Stimulated activated CD8-positive, alpha-beta memory T cell treated with anti-CD3 and anti-CD28 coated beads, Interleukin-4, amount 100 ng/mL, for 24 hours (primary cell): ENCODE data around the gene TBC1D14.

Experiments
- DNase-seq: peaks from one replicate; pipeline ENCODE4 v3.0.0-alpha.2; 2020; ENCODE audit warnings: low read depth

Gene TBC1D14

DNA sequence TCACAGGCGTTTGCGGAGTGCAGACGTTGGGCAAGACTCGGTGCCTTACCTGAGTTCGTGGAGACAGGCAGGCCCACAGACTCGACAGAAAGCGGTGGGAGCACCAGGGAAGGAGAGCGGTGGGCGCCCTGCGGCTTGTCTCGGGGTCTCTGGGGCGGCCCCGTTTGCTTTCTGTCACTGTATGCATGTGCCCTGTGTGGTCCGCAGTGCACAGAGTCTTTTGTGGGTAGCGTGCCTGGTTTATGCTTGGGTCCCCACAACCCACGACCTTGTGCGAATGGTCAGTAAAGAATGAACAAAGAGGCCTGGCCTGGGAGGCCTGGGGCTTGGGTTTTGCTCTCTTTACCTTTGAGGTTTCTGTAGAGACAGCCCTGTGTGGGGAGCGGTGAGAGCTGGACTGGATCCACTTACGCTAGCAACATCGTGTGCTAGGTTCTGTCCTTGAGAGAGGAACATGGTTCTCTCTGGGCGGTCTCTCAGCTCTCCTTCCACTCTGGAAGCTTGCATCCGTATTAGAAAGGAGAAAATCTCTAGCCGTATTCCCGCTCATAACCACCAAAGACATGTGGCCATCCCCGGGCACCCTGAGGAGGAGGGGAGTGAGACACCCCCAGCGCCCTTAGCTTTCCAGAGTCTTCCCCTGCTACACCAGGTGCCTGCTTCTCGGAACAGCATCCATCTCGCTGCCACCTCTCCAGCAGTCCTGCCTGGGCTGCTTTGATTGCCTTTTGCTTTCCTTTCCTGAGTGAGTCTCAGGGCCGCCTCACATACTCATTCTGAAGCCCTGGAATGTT lies 134.7 kb downstream of the TBC1D14 start:
- no peak for DNase-seq

DNA sequence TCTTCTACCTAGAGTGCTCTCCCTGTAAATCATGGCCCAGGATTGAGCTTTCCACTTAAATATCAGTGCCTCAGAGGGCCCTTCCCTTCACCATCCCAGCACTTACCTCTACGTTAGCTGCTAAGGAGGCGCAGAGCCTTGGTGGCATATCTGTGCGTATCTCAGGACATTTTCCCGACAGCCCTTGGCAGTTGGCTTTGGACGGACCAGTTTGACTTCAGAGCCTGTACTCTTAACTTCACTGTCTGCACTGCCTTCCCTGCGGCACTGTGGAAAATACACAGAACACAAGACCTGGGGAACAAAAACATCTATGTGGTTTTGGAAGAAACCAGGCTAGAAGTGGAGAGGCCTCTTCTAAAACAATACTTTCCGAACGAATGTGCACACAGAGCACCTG lies 135.9 kb downstream of the TBC1D14 start:
- no peak for DNase-seq

DNA sequence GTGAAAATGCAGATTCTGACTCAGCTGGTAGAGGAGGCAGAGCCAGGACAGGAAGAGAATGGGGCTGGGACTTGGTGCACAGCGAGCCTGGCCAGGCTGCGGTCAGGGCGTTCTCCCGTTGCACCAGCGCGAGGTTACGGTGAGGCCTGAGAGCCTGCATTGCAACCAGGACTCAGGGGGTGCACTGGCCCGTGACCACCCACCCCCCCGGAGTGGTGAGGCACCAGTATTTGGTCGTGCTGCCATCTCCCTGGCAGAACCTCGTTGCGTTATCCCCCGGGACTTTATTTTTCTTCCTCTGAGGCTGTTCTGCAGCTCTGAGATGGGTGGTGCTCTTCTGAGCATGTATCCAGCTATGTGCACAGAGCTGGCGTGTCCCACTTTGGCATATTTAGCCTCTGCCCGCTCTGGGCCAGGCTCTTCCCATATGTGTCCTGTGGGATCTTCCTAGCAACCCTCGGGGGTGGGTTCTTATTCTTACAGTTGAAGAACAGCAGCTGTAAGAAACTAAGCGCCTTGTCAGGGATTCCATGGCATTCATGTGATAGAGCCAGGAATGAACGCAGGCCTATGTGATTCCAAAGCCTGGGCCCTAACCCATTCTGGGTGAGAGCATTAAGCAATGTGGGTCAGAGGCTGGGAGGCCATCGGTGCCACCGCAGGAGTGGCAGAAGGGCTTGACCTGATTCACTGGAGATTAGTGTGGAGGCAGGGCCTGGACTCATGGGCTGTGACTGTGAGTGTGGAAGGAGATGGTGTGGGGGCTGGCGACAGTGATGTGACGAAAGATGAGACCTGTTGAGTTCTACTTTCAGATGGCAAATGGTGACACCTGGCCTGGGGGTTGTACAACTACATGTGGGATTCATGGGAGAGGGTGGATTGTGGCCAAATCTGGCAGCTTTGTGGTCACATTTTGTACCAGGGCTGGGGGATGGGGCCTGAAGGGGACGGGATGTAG lies 136.6 kb downstream of the TBC1D14 start:
- DNase-seq, result no peak

DNA sequence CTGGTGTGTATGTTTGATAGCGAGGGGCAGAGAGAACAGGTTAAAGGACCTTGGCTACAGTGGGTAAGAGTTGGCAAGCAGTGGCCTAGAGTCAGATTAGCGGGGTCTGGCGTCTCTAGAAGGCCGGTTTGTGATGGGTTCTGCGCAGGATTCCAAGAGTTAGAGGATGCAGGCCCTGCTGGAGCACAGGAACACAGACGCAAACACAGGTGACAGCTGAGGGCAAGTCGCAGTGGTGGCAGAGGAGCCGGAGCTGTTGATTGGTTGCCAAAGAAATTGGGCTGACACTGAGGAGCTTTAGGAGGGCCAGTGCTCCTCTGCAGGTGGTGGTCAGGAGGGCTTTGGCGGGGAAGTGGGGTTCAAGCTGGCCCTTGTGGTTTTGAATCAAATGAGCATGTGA lies 137.3 kb downstream of the TBC1D14 start:
- DNase-seq, result no peak

DNA sequence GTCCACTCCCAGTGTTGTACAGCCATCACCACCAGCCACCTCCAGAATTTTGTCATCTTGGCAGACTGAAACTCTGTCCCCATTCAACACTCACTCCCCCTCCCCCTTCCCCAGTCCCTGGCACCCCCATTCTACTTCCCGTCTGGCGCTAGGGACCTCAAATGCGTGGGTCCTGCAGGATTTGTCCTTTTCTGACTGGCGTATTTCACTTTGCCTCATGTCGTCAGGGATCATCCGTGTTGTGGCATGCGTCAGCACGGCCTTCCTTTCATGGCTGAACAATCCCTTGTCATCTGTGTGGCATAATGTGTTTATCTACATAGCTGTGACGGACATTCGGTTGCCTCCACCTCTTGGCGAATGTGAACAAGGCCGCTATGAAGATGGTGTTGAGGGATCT lies 139.0 kb downstream of the TBC1D14 start:
- DNase-seq, result no peak

DNA sequence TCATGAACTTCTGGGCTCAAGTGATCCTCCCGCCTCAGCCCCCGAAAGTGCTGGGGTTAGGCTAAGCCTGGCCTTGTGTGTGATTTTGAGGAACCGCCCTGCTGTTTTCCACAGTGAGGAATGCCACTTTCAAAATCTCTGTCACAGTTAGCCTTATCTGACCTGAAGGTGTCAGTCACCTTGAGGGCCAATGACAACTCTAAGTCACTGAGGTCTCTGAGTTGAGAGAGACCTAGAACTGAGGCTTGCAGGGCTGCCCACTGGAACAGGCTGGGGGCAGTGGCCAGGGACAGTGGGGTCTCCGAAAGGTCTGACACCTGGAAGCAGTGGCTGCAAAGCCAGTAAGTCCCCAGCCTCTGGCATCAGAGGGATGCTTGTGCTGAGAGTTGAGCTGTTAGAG lies 139.7 kb downstream of the TBC1D14 start:
- no peak for DNase-seq

DNA sequence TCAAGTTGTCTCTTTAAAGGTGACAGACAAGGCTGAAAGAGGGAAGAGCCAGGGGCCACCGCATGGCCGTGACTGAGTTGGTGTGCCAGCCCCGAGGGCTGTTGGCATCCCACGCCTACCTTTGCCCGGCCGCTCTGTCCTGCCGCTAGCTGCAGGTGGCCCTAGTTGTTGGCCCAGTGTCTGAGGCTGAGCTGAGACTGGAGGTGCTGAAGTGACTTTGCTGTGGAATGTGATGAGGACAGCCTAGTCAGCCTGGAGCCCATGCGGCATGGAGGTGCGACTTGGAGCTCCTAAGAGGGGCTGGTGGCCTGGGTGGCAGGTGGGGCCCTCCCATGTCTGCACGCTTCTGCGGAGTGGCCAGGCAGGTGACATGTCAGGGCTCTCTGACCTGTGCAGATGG lies 140.1 kb downstream of the TBC1D14 start:
- no peak for DNase-seq

DNA sequence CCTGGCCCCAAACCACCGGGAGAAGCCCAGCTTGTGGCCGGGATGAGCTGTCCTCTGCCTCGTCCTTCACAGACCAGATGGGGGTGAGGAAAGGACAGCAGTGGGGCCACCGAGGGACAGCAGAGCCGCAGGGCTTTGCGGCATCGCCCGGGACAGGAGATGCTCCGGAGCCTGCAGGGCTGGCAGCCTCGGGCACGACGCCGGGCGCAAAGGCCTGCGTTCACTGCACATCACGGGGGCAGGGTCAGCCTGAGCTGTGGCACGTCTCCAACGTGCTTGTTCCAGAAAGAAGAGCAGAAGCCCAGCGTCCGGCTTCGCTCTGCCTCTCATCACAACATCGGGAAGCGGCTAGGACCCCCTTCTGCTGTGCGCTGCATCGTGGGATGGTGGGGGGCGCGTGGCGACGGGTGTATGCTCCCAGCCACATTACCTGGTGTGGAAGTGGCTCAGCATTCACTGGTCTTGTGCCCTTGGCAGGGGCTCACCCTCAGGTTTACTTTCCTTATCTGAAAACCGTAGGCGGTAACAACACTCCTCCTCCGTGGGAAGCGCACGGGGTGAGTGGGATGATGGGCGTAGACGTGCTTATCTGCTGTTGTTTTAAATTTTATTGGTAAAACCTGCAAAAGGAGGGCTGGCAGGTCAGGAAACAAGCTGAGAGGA lies 141.0 kb downstream of the TBC1D14 start:
- no peak for DNase-seq

DNA sequence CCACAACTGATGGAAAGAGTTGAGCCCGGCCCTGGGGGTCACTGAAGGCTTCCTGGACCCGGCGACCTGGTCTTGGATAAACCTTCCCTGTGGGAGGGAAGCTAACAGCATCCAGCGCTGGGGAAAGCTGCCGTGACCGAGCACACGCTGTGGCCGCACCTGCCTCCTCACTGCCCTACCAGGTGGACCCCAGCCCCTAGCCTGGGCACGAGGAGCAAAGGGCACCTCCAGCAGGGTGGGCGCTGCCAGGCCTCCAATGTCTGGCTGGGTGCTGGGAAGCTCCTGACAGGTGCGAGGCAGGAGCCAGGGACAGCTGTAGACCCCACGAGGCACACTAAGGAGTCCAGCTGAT lies 141.5 kb downstream of the TBC1D14 start:
- no peak for DNase-seq

DNA sequence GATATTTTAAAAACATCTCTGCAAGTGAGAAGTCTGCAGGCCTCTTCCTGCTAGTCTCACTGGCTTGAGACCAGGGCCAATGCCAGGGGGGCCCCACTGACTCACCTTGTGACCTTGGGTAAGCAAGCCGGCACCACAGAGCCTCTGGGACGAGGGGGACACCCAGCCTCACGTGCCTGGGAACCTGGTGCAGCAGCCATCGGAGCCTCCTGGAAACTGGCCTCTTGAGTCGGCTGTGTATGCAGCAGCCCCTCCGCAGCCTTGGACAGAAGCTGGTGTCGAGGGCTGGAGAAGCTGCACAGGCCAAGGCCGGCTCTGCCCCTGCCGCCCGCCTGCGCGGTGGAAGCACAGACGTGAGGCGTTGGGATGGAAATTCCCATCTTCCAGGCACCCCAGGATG lies 142.3 kb downstream of the TBC1D14 start:
- no peak for DNase-seq

DNA sequence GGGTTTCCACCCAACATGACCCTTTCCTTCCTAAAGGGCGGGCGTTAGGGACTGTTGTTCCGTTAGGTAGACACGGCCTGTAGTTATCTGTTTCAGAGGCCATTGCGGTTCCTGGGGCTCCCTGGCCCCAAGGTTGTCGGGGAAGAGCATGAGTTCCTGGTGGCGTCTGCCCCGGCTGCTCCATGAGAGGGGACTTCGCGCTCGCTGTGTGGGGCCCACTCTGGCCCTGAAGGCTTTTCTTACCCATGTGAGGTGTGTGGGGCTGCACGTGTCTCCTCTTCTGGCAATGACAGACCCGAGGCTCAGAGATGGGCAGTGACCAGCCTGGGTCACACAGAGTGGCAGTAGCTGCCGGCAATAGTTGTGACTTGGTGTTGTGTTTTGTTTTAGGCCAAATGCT lies 142.7 kb downstream of the TBC1D14 start:
- DNase-seq, result no peak

DNA sequence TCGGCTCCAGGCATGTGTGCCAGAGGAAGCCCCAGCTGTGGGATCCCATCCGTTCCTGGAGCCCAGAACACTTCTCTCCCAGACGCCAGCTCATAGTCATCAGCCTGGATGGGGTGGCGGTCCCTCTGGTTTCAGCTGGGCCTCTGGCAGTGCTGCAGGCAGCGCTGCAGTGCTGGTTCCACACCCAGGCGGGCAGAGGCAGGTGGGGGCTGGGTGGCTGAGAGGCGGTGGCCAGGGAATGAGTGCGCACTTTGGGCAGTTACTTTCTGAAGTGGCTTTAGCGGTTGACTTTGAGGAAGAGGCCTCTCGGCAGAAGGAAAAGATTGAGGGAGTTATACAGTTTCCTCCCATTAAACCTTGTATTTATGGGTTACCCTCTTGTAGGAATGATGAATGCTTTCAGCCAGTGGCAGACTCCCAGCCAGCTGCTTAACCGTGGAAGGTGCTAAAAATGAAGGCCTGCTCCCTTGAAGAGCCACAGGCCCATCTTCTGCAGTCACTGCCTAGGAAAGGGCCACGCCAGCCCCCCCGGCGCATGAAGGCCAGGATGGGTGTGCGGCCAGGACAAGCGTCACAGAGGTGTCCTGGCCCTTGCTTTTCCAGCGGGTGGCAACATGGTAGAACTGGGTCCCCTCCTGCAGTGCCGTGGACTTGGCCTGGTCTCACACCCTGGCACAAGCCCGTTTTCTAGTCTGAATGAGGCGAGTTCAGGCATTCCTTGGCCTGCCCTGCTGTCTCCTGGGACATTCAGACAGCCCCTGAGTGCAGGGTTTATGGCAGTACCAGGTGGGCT lies 143.5 kb downstream of the TBC1D14 start:
- no peak for DNase-seq

DNA sequence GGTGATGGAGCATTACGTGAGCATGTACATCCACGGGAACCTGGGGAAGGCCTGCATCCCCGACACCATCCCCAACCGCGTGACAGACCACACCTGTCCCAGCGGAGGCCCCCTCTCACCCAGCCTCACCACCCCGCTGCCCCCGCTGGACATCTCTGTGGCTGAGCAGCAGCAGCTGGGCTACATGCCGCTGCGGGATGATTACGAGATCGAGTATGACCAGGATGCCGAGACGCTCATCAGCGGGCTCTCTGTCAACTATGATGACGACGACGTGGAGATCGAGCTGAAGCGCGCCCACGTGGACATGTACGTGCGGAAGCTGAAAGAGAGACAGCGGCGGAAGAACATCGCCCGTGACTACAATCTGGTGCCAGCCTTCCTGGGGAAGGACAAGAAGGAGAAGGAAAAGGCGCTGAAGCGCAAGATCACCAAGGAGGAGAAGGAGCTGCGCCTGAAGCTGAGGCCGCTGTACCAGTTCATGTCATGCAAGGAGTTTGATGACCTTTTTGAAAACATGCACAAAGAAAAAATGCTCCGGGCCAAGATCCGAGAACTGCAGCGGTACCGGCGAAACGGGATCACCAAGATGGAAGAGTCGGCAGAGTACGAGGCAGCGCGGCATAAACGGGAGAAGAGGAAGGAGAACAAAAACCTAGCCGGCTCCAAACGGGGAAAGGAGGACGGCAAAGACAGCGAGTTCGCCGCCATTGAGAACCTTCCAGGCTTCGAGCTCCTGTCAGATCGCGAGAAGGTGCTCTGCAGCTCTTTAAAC lies 144.7 kb downstream of the TBC1D14 start:
- DNase-seq, result no peak

DNA sequence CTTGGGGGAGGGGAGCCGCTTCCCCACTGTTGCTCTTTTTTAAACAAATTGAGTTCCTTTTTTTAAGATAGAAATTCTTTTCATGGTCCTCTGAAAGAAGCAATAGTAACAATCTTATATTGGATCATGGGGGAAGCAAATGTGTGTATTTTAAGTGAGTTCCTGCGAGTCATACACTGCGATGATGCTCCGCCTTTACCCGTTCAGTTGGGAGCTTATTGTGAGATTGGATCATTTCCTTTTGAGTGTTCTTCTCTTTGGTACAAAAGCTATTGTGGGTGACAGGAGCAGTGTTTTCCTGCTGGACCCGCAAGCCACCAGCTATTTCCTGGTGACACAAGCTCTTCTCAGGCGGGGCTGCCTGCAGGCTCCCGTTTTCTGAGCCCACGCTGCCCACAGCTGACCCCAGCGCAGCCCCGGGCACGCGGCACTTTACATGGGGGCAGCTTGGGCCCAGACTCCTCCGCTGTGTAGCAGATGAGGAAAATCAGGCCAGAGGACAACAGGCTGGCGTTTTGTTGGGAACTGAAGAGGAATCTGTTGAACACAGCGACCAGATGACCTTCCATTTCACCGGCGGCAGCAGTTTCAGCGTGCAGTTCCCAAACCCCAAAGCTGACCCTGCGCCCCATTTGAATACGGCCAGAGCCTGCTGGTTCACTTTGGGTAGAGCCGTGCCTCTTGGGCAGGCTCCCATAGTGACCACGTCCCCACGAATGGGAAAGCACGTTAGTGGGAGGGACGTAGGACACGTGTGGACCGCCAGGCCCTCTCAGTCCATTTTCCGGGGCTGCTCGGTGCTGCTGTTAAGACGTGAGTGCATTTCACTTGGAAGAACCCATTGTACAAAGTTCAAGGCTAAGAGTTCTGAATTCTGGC lies 145.7 kb downstream of the TBC1D14 start:
- DNase-seq, result no peak

DNA sequence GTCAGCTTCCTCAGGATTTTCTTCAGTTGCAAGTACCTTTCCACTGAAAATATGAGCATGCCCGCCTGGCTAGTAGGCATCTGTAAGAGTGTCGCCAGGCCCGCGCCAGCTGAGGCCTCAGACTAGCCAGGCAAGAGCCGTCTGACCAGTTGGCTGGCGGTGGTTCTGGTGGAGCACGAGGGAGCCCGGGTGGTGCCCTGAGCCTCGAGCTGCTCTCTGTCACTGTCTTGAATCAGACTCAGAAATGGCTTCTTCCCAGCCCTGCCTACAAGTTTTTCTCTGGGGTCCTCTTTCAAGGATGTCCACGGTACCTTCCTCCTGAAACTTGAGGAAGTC lies 146.3 kb downstream of the TBC1D14 start:
- DNase-seq, result no peak

DNA sequence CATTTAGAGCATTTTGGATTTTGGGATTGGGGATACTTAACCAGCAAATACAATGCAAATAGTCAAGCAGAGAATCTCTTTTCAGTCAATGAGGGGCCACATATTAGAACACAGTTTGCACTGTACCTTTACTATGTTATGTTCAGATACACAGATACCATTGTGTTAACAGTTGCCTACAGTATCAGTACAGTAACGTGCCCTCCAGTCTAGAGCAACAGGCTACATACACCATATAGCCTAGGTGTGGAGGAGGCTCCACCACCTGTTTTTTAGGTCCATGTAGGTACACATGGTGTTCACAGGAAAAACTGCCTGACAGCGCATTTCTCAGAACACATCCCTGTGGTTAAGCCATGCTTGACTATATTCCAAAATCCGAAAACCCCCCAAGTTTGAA lies 149.2 kb downstream of the TBC1D14 start:
- DNase-seq, result no peak

DNA sequence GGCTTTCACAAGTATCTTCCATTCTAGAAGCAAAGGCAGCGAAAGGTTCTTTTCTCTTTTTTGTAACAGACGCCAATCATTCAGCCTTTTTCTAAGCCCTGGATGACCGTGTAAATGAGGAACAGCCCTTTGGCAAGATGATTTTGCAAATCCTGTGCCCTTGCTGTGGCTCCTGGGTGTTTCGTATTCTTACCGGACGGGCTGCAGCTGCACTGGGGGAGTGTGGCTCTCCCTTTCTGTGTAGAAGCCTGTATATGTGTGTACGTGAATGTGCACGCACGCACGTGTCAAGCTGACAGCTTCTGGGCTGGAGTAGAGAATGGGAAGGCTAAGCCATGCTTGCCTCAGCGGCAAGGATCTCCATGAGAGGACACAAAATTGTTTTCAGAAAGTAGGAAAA lies 150.0 kb downstream of the TBC1D14 start:
- no peak for DNase-seq

DNA sequence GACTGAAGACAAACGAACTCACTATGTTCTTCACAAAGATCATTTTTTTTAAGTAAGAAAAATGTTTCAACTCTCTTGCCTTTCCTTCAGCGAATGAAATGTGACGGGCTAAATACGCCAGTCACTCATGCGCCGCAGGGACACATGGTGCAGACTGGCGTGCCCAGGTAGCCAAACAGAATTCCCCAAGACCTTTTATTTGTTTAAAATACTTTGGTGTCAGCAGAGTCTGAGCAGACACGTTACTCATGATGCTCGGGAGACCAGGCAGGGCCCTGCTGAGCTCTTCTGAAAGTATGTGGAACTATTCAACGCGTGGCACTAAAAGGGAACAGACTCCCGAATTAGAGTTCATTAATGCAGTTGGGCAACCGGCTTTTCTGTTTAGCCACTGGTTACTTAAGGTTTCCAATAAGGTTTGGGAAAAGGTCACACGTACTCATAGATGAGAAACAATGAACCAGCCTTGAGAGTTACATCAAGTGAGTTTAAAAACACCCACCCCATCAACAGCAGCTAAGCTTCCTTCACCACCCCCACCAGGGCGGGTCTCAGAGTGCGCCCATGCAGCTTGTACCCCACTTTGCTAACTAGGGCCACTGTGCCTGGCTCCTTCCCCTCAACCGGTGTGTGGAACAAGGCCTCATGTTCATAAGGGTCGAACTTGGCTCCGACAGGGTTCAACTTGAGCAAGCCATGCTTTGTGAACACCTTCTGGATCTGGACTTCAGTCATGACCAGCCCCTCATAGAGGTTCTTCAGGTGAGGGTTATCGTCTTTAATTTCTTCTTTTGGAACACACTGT lies 150.9 kb downstream of the TBC1D14 start:
- DNase-seq, result no peak

DNA sequence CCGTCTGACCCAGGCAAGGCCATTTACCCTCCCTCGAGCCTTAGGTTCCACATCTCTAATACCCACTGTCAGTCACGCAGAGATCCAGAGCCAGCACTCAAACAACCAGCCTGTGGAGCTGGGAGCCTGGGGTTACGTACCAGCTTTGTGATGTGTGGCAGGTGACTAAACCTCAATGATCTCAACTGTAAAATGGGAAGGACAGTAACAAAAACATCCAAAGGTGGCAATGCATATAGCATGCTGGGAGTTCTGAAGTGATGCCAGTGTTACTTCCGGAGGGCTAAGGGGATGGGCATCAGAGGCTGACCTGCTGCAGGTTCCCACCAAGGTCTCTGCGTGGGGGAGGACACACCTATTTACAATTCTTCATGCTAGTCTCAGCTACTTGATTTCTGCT lies 152.2 kb downstream of the TBC1D14 start:
- DNase-seq, result no peak

DNA sequence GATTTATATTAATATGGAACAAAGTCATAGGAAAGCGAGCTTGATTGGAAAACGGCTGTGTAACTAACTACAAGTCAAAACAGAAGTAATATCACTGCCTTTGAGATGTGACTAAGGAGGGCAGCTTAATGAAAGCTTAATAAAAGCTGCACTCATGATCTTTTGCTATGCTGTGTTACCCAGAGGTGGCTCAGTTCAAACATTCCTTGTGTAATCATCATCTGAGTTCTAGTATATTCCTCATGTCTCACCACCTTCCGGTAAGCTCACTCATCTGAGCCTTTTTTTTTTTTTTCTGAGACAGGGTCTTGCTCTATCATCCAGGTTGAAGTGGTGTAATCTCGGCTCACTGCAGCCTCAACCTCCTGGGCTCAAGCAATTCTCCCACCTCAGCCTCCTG lies 153.2 kb downstream of the TBC1D14 start:
- no peak for DNase-seq
